GDM1 (cell line): ENCODE data around the gene USP15.
"Not testable (repeated sequence)": the region's sequence is repeated elsewhere in the genome, so short reads cannot be mapped to it uniquely, and the experiment has no call there.

Source experiments
- DNase-seq: peaks from one replicate; lab custom pipeline; 2025; lab: John Stamatoyannopoulos, UW

USP15 gene

GRCh38 chr12:62458626-62459025, 198.4 kb downstream of the USP15 start:
- no peak for DNase-seq

- no peak for DNase-seq
Observed at GRCh38 chr12:62459976-62460375, 199.8 kb downstream of the USP15 start.

DNA sequence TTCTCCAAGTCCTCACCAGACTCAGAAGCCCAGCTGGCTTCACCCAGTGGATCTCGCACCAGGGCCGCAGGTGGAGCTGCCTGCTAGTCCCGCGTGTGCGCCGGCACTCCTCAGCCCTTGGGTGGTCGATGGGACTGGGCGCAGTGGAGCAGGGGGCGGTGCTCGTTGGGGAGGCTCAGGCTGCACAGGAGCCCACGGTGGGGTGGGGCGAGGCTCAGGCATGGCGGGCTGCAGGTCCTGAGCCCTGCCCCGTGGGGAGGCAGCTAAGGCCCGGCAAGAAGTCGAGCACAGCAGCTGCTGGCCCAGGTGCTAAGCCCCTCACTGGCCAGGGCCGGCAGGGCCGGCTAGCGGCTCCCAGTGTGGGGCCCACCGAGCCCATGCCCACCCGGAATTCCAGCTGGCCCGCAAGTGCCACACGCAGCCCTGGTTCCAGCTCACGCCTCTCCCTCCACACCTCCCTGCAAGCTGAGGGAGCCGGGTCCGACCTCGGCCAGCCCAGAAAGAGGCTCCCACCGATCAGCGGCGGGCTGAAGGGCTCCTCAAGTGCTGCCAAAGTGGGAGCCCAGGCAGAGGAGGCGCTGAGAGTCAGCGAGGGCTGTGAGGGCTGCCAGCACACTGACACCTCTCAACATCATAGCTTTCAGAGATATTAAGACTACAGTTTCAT, 201.1 kb downstream of the USP15 start:
- DNase-seq = not testable (repeated sequence)

- not testable (repeated sequence) for DNase-seq
Observed at GRCh38 chr12:62463252-62463651, 203.0 kb downstream of the USP15 start.
